GM12872 (cell line): ENCODE data around the gene MEIOSIN.

ENCODE experiments used
- TF ChIP-seq, protein P1 (sequence below): IDR thresholded peaks from 3 replicates; pipeline ENCODE4 v1.5.1; 2011; ENCODE audit warnings: low read depth, mild to moderate bottlenecking, low read length, moderate library complexity; ENCODE audit not compliant: insufficient read depth

MEIOSIN gene

DNA sequence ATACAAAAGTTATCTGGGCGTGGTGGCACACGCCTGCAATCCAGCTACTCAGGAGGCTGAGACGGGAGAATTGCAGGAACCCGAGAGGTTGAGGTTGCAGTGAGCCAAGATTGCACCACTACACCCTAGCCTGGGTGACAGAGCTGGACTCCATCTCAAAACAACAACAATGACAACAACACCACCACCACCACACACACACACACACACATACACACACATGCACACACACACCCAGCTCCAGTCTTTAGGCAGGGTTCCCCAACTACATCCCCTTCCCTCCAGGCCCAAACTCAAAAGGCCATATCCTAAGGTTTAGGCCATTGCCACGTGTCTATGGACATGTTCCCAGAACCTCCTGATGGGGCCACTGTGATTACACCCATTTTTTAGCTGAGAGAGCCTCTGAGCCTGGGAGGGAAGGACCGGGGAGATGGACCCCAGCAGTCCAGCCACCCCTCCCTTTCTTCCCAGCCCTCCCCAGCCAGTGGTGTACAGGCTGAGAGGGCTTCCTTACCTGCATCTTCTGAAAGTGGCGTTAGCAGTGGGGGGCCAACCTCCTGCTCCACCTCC is 68.5 kb downstream of the MEIOSIN start:
- TF ChIP-seq, protein P1, sequence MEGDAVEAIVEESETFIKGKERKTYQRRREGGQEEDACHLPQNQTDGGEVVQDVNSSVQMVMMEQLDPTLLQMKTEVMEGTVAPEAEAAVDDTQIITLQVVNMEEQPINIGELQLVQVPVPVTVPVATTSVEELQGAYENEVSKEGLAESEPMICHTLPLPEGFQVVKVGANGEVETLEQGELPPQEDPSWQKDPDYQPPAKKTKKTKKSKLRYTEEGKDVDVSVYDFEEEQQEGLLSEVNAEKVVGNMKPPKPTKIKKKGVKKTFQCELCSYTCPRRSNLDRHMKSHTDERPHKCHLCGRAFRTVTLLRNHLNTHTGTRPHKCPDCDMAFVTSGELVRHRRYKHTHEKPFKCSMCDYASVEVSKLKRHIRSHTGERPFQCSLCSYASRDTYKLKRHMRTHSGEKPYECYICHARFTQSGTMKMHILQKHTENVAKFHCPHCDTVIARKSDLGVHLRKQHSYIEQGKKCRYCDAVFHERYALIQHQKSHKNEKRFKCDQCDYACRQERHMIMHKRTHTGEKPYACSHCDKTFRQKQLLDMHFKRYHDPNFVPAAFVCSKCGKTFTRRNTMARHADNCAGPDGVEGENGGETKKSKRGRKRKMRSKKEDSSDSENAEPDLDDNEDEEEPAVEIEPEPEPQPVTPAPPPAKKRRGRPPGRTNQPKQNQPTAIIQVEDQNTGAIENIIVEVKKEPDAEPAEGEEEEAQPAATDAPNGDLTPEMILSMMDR: no peak

DNA sequence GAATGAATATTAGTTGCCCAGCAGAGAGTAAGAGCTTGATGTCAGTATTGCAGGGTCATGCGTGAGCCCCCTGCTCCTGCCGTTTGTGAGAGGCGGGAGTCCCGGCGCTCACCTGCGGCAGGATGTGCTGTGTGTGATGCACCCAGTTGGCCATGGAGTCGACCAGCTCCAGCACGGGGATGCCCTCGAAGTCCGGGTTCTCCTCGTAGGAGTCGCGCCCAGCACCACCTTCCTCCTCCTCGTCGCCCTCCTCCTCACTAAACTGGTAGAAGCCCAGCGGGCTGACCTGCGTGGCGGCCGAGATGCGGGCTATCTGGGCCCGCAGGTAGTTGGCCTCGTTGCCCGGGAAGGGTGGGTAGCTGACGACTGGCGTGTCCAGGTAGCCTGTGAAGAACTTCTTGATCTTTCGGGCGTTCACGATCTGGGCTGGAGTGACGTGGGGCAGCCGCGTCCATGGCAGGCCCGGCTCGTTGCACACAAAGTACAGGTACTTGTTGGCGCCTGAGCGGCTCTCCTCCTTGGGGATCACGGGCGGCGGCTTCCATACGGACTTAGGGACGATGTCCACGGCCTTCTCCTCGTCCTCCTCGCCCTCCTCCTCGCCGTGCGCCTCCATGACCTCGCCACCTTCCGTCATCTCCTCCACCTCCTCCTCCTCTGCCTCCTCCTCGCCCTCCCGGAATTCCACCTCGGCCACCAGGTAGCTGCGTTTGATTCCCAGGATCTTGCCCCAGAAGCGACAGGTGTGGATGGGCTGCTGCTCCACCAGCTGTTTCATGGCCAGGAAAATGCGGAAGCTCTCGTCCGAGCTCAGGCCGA is 71.1 kb downstream of the MEIOSIN start:
- TF ChIP-seq, protein P1: no peak

DNA sequence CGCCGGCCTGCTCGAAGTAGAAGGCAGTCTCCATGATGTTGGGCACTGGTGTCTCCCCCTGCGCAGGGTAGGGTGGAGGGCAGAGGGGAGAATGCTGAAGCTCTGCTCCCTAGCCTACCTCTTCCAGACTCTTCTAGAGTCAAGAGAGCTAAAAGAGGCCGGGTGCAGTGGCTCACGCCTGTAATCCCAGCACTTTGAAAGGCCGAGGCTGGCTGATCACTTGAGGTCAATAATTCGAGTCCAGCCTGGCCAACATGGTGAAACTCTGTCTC is 71.7 kb downstream of the MEIOSIN start:
- TF ChIP-seq, protein P1: no peak

DNA sequence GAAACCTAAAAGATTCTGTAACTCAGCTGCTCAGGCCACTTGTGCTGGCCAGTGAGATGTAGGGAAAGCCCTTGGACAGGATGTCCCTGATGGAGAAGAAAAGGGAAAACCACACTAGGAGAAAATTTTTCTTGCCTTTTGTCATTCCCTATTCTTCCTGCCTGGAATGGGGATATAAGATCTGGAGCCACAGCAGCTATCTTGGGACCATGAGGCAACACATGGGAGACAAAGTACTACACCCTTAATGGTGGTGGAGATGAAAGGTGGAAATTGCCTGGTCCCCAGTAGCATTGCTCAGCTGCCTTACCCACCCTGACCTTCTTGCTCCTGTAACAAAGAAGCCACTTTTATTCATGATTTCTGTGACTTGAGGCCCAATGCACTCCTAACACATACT is 72.5 kb downstream of the MEIOSIN start:
- TF ChIP-seq, protein P1: no peak

DNA sequence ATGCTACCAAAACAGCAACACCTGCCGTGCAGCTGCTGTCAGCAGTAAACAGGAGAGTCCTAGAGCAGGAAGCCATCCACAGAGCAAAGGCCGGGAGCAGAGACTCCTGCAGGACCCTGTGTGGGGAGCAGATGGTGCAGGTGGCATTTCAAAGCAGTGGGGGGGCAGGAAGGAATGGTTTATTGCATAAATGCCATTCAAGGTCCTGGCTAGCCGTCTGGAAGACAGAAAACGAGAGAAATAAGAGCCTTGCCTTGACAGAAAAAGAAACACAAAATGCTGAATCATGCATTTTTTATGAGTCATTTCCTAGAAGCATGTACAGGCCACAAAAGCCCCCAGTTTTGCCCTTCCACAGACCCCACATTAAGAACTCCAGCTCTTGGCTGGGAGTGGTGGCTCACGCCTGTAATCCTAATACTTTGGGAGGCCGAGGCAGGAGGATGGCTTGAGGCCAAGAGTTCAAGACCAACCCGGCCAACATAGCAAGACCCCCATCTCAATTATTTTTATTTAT is 76.5 kb downstream of the MEIOSIN start:
- TF ChIP-seq, protein P1: no peak

DNA sequence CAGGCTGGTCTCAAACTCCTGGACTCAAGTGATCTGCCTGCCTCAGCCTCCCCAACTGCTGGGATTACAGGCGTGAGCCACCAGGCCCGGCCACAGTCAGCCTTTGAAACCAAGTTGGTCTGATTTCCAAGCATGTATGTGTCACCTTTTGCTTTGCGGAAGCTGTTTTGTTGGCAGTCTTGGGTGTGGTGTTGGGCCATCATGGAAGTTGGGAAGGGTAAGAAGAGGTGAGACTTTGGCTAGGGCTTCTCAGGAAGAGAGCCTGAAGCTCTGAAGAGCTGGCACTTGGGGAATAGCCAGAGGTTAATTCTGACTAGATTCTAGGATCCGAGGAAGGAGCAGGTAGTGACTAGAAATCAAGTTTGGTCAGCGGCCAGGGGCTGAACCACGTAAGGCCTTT is 79.1 kb downstream of the MEIOSIN start:
- TF ChIP-seq, protein P1: no peak
